Lower leg skin (tissue), 4 donors: ENCODE data around the gene ATF7IP2. TPM values are rescaled to one million over a fixed set of nuclear protein-coding genes. Genes with fewer than 3 reads are reported as not detected.
"Not testable (repeated sequence)": the region's sequence is repeated elsewhere in the genome, so short reads cannot be mapped to it uniquely, and the experiment has no call there.

Source experiments
- DNase-seq, 2 donors: peaks; one replicate each; pipeline ENCODE4 v3.0.0-alpha.2; 2019; ENCODE audit warnings: low spot score in 2 of 2
- H3K4me3 ChIP-seq: fragments of 200-600 bp; sonication (generic); 2 replicates; pipeline ENCODE4 v1.5.1; 2017; ENCODE audit warnings: mild to moderate bottlenecking, low read depth; ENCODE audit not compliant: poor library complexity, severe bottlenecking
- POLR2A ChIP-seq, 2 donors: fragments of 450-650 bp; IDR thresholded peaks; one replicate each; pipeline ENCODE4 v1.6.1; 2016 to 2017; ENCODE audit warnings: antibody characterized with exemption in 2 of 2, mild to moderate bottlenecking in 1 of 2, moderate library complexity in 1 of 2
- WGBS, 2 donors: methylation state at CpG; one replicate each; pipeline ENCODE4 v1.1.5; 2018; 5-methylcytosine and 5-hydroxymethylcytosine counted together
- intact Hi-C: fragments of 100-400 bp; cut with DNase I; formaldehyde crosslinking; loops from one replicate; pipeline ENCODE4 v1.15.0; 2023; ENCODE audit warnings: low total_unique reads
- total RNA-seq, 4 donors: library from RNA; depleted of rRNA; stranded (reverse); fragments of >200 nt; gene quantifications; one replicate each; pipeline ENCODE4 v1.1.0, GENCODE V29; 2016
- TF ChIP-seq, protein P1 (sequence below), 3 donors: fragments of 450-650 bp; IDR thresholded peaks; one replicate each; pipeline ENCODE4 v1.5.1; 2016; ENCODE audit warnings: antibody characterized with exemption in 3 of 3, mild to moderate bottlenecking in 3 of 3, moderate library complexity in 2 of 3

ATF7IP2 gene
- total RNA-seq, 4 donors from 2014 or later: 2.4 to 7.3 (median 3.4) TPM

DNA sequence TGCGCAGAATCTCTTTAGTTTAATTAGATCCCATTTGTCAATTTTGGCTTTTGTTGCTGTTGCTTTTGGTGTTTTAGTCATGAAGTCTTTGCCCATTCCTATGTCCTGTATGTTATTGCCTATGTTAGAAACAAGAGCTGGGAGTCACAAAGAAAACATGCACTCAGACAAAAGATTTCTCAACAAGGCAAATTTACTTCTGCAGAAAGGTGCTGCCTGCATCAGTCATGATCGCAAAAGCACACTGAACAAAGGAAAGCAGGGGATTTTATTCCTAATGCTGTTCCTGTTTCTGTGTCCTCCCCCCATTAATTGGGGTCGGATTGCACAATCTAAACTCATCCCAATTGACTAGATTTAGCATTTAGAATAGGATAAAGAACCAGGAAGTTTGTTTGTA is 55.9 kb downstream of the ATF7IP2 start:
- H3K4me3 ChIP-seq: no peak overlapping the region
- TF ChIP-seq, protein P1, sequence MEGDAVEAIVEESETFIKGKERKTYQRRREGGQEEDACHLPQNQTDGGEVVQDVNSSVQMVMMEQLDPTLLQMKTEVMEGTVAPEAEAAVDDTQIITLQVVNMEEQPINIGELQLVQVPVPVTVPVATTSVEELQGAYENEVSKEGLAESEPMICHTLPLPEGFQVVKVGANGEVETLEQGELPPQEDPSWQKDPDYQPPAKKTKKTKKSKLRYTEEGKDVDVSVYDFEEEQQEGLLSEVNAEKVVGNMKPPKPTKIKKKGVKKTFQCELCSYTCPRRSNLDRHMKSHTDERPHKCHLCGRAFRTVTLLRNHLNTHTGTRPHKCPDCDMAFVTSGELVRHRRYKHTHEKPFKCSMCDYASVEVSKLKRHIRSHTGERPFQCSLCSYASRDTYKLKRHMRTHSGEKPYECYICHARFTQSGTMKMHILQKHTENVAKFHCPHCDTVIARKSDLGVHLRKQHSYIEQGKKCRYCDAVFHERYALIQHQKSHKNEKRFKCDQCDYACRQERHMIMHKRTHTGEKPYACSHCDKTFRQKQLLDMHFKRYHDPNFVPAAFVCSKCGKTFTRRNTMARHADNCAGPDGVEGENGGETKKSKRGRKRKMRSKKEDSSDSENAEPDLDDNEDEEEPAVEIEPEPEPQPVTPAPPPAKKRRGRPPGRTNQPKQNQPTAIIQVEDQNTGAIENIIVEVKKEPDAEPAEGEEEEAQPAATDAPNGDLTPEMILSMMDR (IDR thresholded peaks at IDR 0.05): no peak
- no peak for TF ChIP-seq POLR2A (IDR thresholded peaks at IDR 0.05)
- WGBS, 2 donors: 94 to 96% methylated on average over 3 of the region's 3 CpGs
- intact Hi-C loops: no loop called here
- DNase-seq: no peak

DNA sequence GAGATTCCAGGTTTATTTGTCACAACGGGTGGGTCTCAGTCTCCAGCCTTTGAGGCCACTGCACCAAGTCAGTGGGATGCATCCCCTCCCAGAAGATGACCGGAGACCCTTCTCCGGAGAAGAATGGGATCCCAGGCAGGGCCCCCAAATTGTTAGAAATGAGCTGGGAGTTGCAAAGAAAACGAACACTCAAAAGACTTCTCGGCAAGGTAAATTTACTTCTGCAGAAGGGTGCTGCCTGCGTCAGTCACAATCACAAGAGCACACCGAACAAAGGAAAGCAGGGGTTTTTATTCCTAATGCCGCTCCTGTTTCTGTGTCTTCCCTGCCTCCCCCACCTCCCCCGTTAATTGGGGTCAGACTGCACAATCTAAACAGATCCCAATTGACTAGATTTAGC is 61.4 kb downstream of the ATF7IP2 start:
- intact Hi-C loops: no loop called here
- H3K4me3 ChIP-seq: no peak overlapping the region
- no peak for TF ChIP-seq POLR2A (IDR thresholded peaks at IDR 0.05)
- TF ChIP-seq, protein P1 (IDR thresholded peaks at IDR 0.05): no peak
- no peak for DNase-seq
- WGBS, 2 donors: 96 to 98% methylated on average over 9 of the region's 9 CpGs

DNA sequence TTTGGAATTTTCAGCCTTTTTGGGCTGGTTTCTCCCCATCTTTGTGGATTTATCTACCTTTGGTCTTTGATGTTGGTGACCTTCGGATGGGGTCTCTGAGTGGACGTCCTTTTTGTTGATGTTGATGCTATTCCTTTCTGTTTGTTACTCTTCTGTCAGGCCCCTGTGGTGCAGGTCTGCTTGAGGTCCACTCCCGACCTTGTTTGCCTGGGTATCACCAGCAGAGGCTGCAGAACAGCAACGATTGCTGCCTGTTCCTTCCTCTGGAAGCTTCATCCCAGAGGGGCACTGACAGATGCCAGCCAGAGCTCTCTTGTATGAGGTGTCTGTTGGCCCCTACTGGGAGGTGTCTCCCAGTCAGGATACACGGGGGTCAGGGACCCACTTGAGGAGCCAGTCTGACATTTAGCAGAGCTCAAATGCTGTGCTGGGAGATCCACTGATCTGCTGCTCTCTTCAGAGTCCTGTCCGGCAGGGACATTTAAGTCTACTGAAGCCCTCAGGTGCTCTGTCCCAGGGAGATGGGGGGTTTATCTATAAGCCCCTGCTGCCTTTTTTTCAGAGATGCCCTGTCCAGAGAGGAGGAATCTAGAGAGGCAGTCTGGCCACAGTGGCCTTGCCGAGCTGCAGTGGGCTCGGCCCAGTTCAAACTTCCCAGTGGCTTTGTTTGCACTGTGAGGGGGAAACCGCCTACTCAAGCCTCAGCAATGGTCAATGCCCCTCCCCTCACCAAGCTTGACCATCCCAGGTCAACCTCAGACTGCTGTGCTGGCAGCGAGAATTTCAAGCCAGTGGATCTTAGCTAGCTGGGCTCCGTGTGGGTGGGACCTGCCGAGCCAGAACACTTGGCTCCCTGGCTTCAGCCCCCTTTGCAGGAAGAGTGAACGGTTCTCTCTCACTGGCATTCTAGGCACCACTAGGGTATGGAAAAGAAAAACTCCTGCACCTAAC is 66.6 kb downstream of the ATF7IP2 start:
- 91 to 98% methylated on average over 11 to 12 of the region's 13 CpGs for WGBS, 2 donors
- DNase-seq, intact Hi-C loops, H3K4me3 ChIP-seq: not testable (repeated sequence)

DNA sequence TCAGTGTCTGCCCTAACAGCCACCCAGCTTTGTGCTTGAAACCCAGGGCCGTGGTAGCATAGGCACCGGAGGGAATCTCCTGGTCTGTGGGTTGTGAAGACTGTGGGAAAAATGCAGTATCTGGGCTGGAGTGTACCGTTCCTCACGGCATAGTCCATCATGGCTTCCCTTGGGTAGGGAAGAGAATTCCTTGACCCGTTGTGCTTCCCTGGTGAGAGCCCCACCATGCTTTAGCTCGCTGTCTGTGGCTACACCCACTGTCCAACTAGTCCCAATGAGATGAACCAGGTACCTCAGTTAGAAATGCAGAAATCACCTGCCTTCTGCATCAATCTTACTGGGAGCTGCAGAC is 67.3 kb downstream of the ATF7IP2 start:
- H3K4me3 ChIP-seq: no peak overlapping the region
- 92 to 97% methylated on average over 6 of the region's 6 CpGs for WGBS, 2 donors
- TF ChIP-seq, protein P1 (IDR thresholded peaks at IDR 0.05): no peak
- TF ChIP-seq POLR2A (IDR thresholded peaks at IDR 0.05): no peak
- intact Hi-C loops: no loop called here
- no peak for DNase-seq

DNA sequence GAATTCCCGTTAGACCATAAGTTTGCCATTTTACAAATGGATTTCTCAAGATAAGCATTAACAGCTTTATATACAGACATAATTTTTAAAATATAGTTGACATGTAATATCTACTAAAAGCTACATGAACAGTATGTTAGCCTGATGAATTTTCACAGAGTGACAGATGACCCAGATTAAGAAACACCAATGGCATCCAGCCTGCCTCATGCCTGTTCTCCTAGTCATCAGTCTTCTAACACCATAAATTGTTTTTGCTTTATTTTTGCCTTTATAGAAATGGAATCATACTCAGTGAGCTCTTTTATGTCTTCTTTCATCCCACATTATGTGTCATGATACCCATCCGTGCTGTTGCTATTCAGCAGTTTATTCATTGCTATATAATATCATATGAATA is 80.0 kb downstream of the ATF7IP2 start:
- intact Hi-C loops: no loop called here
- DNase-seq: no peak
- H3K4me3 ChIP-seq: no peak overlapping the region
- 96 to 99% methylated on average over 2 of the region's 2 CpGs for WGBS, 2 donors
- TF ChIP-seq POLR2A (IDR thresholded peaks at IDR 0.05): no peak
- TF ChIP-seq, protein P1 (IDR thresholded peaks at IDR 0.05): no peak

DNA sequence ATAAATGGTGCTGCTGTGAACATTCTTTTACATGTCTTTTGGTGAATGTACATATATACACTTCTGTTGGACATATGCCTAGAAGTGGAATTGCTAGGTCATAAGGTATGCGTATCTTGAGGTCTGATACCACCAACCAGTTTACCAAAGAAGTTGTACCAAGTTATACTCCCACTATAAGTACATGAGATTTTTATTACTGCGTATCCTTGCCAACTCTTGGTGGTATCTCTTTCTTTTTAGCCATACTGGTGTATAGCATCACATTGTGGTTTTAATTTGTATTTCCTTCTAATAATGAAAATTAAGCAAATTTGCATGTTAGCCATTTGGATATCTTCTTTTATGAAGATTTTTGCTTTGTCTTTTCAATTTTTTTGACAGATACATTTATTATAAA is 80.5 kb downstream of the ATF7IP2 start:
- WGBS, 2 donors: 98 to 100% methylated on average over 2 of the region's 2 CpGs
- no peak for DNase-seq
- intact Hi-C loops: no loop called here
- no peak for TF ChIP-seq POLR2A (IDR thresholded peaks at IDR 0.05)
- TF ChIP-seq, protein P1 (IDR thresholded peaks at IDR 0.05): no peak
- no peak overlapping the region for H3K4me3 ChIP-seq
